Fibroblast of skin of abdomen (primary cell): ENCODE results near the gene PRR18.

Source experiments
- DNase-seq: peaks from one replicate; pipeline ENCODE4 v3.0.0-alpha.2; 2013

The PRR18 gene

DNA sequence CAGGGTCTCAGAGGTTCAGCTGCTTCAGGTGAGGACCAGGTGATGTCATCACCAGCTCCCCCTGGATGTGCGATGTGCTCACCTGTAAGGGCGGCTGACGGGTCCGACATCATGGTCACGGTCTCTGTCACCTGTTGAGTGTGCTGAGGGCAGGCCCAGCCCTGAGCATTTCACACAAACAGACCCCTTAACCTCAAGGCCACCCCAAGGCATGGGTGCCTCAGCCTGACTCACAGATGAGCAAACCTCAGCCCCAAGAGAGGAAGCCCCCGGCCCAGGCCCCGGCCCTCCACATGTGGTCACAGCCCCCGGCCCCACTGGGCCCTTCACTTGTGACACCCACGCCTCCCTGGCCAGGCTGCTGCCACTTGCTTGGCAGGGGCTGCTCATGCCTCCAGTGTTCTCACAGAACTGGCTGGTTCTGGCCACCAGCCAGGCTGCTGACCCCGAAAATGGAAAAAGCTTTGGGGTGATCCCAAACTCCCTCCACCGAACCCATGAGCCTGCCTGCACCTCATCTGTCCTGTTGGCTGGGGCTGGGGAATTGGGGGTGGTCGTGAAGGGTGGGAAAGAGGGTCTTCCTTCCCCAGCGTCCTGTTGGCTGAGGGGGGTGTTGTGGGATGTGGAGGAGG lies 33.3 kb downstream of the PRR18 start:
- no peak for DNase-seq

DNA sequence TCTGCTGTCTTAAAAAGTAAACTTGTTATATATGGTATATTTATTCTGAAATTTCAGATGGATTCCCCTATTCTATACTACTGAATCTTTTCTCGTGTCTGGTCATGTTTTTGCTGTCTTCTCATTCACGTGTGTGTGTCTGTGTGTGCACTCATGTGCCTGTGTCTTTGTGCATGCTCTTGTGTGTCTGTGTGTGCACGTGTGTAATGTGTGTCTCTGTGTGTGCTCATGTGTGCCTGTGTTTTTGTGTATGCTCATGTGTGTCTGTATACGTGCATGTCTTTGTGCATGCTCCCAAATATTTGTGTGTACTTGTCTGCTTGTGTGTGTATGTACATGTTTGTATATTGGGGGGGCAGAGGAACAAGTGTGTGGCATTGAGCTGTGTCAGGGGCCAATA lies 34.0 kb downstream of the PRR18 start:
- no peak for DNase-seq

DNA sequence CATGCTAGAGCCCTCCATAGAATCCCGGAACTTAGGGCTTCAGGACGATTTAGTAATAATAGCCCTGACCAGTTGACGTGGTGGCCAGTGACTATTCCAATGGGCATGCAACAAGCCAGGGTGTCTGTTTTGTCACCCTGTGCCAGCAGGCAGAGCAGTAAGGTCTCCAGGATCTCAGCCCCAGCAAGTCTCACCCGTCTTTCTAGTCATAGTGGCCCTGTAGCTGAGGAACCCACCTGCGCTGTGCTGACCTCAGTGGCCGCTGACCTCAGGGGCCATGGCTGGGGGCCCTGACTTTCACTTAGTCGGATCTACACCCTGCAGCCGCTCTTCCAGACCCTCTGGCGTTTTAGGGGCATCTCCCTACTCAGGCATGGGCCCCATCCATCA lies 36.8 kb downstream of the PRR18 start:
- no peak for DNase-seq

DNA sequence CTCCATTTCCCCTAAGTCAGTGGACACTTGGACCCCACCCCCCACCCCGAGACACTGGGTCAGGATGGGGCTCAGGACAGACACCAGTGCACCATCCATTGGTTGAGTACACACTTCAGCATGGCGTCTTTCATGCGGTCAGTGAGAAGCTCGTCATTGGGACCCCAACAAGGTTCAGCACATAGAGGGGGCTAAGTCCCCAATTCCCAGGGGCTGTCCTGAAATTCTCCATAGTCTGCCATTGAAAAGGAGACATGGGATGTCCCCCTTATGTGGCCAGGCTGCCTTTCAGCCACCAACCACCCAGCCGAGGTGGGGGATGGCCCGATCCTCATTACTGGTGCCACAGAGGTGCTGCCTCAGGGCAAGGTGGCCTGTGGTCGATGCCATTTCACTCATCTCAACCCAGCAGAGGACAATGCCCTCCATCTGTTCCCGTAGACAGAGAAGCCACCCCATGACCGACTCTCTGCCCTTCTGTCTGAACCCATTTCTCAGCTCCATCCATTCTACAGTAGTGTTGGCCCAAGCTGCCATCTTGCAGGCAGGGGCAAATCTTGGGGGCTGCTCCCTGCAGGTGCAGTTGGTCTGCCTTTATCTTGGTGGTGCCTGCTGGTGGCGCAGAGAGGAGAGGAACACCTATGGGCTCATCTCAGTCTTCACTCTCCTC lies 37.4 kb downstream of the PRR18 start:
- no peak for DNase-seq

DNA sequence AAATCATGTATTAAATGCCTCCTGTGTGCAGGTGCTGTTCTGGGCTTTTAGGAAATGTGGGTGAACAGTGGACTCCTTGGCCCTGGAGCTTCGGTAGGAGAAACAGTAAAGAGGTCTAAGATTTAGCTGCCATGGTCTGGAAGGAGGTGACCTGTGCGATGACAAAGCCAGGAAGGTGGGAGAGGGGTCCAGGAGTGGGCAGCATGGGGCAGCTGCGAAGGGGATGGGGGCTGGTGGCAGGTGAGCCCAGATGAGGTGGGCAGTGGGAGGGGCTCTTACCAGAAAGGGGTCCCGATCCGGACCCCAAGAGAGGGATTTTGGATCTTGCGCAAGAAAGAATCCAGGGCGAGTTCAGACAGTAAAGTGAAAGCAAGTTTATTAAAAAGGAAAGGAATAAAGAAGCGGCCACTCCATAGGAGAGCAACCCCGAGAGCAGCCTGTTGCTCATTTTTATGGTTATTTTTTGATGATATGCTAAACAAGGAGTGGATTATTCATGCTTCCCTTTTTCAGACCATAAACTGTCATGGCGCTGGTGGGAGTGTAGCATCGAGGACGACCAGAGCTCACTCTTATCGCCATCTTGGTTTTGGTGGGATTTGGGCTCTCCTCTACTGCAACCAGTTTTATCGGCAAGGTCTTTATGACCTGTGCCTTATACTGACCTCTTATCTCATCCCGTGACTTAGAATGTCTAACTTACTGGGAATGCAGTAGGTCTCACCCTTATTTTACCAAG lies 38.7 kb downstream of the PRR18 start:
- no peak for DNase-seq

DNA sequence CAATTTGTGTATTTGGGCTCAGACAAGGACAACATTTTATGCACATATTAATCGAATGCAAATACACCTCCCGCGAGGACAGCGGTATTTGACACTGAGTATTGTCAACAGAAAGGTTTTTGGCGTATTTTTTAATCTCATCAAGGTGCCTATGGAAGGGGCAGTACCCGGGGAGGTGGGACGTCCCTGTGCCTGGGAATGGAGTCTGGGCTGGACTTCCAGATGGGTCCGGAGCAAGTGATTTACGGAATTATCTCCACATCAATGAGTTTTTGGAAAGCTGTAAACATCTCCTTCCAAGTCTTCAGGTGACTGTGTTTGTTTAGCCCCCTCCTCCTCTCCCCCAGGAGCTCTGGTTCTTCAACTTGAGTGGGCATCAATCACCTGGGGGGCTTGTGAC lies 39.8 kb downstream of the PRR18 start:
- DNase-seq, result no peak

DNA sequence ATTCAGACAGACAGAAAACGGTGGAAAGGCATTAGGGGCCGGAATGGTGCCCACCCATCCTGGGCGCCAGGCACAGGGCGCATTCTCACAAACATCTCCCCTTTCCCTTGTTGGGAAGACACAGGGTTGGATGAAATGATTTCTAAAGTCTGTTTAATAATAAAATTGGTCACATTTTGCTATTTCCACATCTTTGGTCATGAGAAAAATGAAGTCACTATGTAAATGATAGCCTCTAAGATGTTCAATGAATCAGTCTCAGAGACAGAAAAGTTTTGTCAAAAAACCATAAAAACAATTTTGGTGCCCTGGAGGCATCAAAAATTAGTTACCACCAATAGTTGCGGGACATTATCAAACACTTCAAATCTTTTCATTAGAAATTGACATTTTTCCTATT lies 40.7 kb downstream of the PRR18 start:
- no peak for DNase-seq

DNA sequence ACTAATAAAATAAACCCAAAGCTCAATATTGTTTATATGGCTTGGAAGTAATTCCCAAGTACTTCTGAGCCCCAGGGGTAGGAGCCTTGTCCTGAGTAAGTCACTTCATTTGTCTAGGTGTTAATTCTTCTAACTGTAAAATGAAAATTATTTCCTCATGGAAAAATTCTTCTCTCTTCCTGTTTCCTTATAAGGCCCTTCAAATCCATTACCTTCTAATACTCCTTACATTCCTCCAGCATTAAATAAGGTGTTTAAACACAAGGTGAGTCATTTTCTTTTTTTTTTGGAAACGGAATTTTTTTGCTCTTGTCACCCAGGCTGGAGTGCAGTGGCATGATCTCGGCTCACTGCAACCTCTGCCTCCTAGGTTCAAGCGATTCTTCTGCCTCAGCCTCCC lies 41.9 kb downstream of the PRR18 start:
- no peak for DNase-seq

DNA sequence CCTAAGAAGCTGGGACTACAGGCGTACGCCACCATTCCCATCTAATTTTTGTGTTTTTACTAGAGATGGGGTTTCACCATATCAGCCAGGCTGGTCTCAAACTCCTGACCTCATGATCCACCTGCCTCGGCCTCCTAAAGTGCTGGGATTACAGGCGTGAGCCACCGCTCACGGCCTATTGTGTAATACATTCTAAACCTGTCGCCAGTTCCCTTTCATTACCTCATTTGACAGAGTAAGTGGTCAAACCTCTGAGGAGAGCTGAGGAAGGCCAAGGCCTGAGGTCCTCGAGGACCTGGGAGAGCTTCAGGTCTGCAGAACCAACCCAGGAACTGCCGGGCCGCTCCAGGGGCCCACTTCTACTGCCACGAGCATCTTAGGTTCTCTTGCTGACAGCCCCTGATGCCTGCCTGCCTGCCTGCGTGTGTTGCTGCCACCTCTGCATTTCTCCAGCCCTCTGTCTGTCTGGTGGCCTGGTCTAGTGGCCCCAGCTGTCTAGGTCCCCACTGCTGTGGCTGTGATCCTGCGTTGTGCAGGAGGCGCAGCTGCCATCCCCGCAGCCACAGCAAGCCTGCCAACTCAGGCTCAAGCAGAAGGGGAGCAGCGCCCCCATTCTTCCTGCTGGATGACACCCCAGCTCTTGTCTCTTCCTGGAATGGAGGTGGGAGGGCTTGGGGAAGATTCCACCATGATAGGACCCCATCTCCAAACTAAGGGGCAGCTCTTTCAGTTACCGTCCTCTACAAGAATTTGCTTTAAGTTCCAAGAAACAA lies 45.3 kb downstream of the PRR18 start:
- DNase-seq, result no peak

DNA sequence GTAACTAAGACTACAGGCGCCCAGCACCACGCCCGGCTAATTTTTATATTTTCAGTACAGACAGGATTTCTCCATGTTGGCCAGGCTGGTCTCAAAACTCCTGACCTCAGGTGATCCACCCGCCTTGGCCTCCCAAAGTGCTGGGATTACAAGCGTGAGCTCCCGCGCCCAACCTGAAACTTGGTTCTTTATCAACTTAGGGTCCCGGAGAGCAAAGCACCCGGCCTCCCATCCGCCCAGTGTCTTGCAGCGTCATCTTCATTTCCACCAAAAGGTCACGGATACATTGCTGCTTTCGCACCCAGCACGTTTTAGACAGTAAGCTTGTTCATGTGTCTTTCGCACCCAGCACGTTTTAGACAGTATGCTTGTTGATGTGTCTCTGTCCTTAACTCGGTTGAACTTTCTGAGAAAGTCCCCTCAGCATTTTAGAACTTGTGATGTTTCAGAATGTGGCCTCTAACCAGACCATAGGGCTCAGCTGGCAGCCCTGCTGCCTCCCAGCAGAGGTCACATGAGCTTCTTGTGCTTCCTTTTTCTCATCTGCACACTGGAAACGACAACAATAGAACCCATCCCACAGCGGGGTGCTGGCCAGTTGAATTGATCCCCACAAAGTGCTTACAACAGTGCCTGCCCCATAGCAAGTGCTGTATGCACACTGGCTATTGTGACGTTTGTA lies 48.8 kb downstream of the PRR18 start:
- no peak for DNase-seq

DNA sequence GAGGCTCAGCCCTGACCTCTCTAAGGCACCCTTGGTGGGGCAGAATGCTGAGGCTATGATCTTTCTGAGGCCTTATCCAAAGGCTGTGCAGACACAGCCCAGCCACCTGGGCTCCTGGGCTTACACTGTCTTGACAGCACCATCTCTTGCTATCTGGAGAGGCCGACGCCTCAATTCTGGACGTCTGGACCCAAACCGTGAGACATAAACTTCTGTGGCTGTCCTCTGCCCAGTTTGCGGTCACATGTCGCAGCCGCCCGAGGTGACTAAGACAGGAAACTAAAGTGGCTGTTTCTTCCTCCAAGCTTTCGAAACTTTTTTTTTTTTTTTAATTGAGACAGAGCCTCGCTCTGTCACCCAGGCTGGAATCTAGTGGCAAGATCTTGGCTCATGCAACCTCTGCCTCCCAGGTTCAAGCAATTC lies 49.3 kb downstream of the PRR18 start:
- DNase-seq, result no peak

DNA sequence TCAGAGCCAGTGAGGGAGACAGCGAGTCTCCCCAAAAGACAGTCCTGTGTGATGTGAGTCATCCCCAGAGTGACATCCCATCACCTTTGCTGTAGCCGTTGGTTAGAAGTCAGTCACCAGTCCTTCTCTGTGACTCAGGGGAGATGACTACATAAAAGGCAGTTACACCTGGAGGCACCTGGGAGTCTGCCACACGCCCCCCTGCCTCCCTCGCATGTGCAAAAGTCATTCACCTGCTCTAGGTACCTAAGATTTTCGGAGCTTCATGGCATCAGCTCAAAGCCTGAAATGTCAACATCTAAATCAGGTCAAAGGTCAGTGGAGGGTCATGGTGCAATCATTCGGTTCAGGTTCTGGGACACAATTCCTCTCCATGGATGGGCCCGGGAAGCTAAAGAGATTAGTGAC lies 50.3 kb downstream of the PRR18 start:
- no peak for DNase-seq
